HepG2 (cell line): Measurements from ENCODE around the gene ADIPOR2. TPM values are rescaled to one million over a fixed set of nuclear protein-coding genes. Genes with fewer than 3 reads are reported as not detected.

Experiments
- BRF2 ChIP-seq: sonication (generic); formaldehyde crosslinking; IDR thresholded peaks from 2 replicates; pipeline ENCODE4 v1.8.1; 2022; ENCODE audit warnings: mild to moderate bottlenecking, missing genetic modification reagents
- ERF ChIP-seq: IDR thresholded peaks from 2 replicates; pipeline ENCODE4 v1.6.1; 2018; ENCODE audit warnings: missing biosample characterization, missing genetic modification reagents
- FOXK2 ChIP-seq: fragments of 450-650 bp; IDR thresholded peaks from 2 replicates; pipeline ENCODE4 v1.6.1; 2016
- GTF3A ChIP-seq: sonication (generic); formaldehyde crosslinking; conservative IDR thresholded peaks from 2 replicates; pipeline ENCODE4 v1.4.0; 2020; ENCODE audit warnings: mild to moderate bottlenecking, missing genetic modification reagents
- HDAC2 ChIP-seq: sonication (generic); formaldehyde crosslinking; IDR thresholded peaks from 2 replicates; pipeline ENCODE4 v1.4.0; 2020; ENCODE audit warnings: missing genetic modification reagents
- JDP2 ChIP-seq: sonication (generic); formaldehyde crosslinking; IDR thresholded peaks from 2 replicates; pipeline ENCODE4 v1.8.1; 2022; ENCODE audit warnings: missing genetic modification reagents, borderline replicate concordance
- MED1 ChIP-seq: sonication (generic); formaldehyde crosslinking; IDR thresholded peaks from 2 replicates; pipeline ENCODE4 v1.4.0; 2020; ENCODE audit warnings: missing genetic modification reagents
- PRDM15 ChIP-seq: sonication (generic); formaldehyde crosslinking; IDR thresholded peaks from 2 replicates; pipeline ENCODE4 v1.4.0; 2020; ENCODE audit warnings: missing genetic modification reagents
- SMARCE1 ChIP-seq: fragments of 450-650 bp; IDR thresholded peaks from 2 replicates; pipeline ENCODE4 v1.6.1; 2017; ENCODE audit warnings: borderline replicate concordance
- TERF1 ChIP-seq: sonication (generic); formaldehyde crosslinking; IDR thresholded peaks from 2 replicates; pipeline ENCODE4 v1.8.0; 2022; ENCODE audit warnings: mild to moderate bottlenecking, missing genetic modification reagents, moderate library complexity
- XBP1 ChIP-seq: sonication (generic); formaldehyde crosslinking; IDR thresholded peaks from 2 replicates; pipeline ENCODE4 v1.5.0; 2020; ENCODE audit warnings: missing genetic modification reagents
- ZNF121 ChIP-seq: sonication (generic); formaldehyde crosslinking; IDR thresholded peaks from 2 replicates; pipeline ENCODE4 v1.5.0; 2020; ENCODE audit warnings: mild to moderate bottlenecking, missing genetic modification reagents
- ZNF136 ChIP-seq: sonication (generic); formaldehyde crosslinking; IDR thresholded peaks from 2 replicates; pipeline ENCODE4 v1.8.1; 2022; ENCODE audit warnings: low read depth, mild to moderate bottlenecking, moderate library complexity, missing genetic modification reagents
- ZNF138 ChIP-seq: sonication (generic); formaldehyde crosslinking; IDR thresholded peaks from 2 replicates; pipeline ENCODE4 v1.5.0; 2020; ENCODE audit warnings: mild to moderate bottlenecking, low read depth, missing genetic modification reagents
- ZNF17 ChIP-seq: sonication (generic); formaldehyde crosslinking; IDR thresholded peaks from 2 replicates; pipeline ENCODE4 v1.5.0; 2020; ENCODE audit warnings: mild to moderate bottlenecking, missing genetic modification reagents
- ZNF205 ChIP-seq: IDR thresholded peaks from 2 replicates; pipeline ENCODE4 v1.6.1; 2018; ENCODE audit warnings: missing biosample characterization, missing genetic modification reagents
- ZNF562 ChIP-seq: sonication (generic); formaldehyde crosslinking; IDR thresholded peaks from 2 replicates; pipeline ENCODE4 v1.8.0; 2022; ENCODE audit warnings: missing genetic modification reagents, borderline replicate concordance
- ZNF644 ChIP-seq: IDR thresholded peaks from 2 replicates; pipeline ENCODE4 v1.6.1; 2016; ENCODE audit warnings: low read depth
- ZNF740 ChIP-seq: sonication (generic); formaldehyde crosslinking; IDR thresholded peaks from 2 replicates; pipeline ENCODE4 v1.4.0; 2020; ENCODE audit warnings: missing genetic modification reagents
- ZNF747 ChIP-seq: sonication (generic); formaldehyde crosslinking; IDR thresholded peaks from 2 replicates; pipeline ENCODE4 v1.8.1; 2023; ENCODE audit warnings: missing genetic modification reagents, mild to moderate bottlenecking, borderline replicate concordance
- ZNF768 ChIP-seq: sonication (generic); formaldehyde crosslinking; IDR thresholded peaks from 2 replicates; pipeline ENCODE4 v1.4.0; 2020; ENCODE audit warnings: missing genetic modification reagents
- ZNF850 ChIP-seq: sonication (generic); formaldehyde crosslinking; conservative IDR thresholded peaks from 2 replicates; pipeline ENCODE4 v1.9.0; 2021; ENCODE audit warnings: mild to moderate bottlenecking, missing genetic modification reagents
- polyA plus RNA-seq, 8 experiments: library from polyadenylated mRNA; depleted of rRNA in 3 of 8; stranded (reverse) in 7 of 8; unstranded in 1 of 8; fragments of >200 nt; fragmentation: Illumina TruSeq in 4 of 8; extraction: Trizol in 4 of 8; gene quantifications; 2 replicates each; pipeline versions ENCODE4 v1.2.1 to v1.2.3, GENCODE V29; 2011 to 2016; ENCODE audit warnings: low read depth in 4 of 8, missing spikeins in 1 of 8, mixed read lengths in 1 of 8; ENCODE audit not compliant: insufficient read depth in 1 of 8
- total RNA-seq, 5 experiments: library from RNA; depleted of rRNA; stranded (reverse); fragments of >200 nt; fragmentation: Illumina TruSeq; extraction: Trizol; gene quantifications; 2 replicates each; pipeline ENCODE4 v1.2.3, GENCODE V29; 2016; ENCODE audit warnings: low read depth in 1 of 5
- TF ChIP-seq, protein P1 (sequence below): sonication (generic); formaldehyde crosslinking; IDR thresholded peaks from 2 replicates; pipeline ENCODE4 v1.8.0; 2022; ENCODE audit warnings: missing genetic modification reagents, mild to moderate bottlenecking, moderate library complexity, borderline replicate concordance

Gene ADIPOR2
- total and polyA plus RNA-seq, 2 of the 13 experiments (the other 11 are each of a cell fraction or from before 2014, with no cell fraction given) = 35.2 to 52.2 TPM

- TF ChIP-seq HDAC2 (CRISPR knock-in tag) (0 out of 2 replicates have a peak, but pooled peaks have one; percentile 46), ZNF747 (CRISPR knock-in tag) (no peak), ZNF121 (CRISPR knock-in tag) (peak; percentile 98), FOXK2 (no peak), XBP1 (CRISPR knock-in tag) (no peak), MED1 (peak; percentile 55; the same call in 1 of the 2 replicates), ZNF17 (no peak), ZNF136 (no peak), PRDM15 (CRISPR knock-in tag) (no peak), ZNF740 (CRISPR knock-in tag) (no peak), ZNF850 (CRISPR knock-in tag) (no peak), ERF (CRISPR knock-in tag) (0 out of 2 replicates have a peak, but pooled peaks have one; percentile 48), BRF2 (CRISPR knock-in tag) (no peak), ZNF205 (CRISPR knock-in tag) (no peak), JDP2 (CRISPR knock-in tag) (no peak), ZNF768 (CRISPR knock-in tag) (peak; percentile 14; the same call in 1 of the 2 replicates), ZNF644 (CRISPR knock-in tag) (no peak), SMARCE1 (no peak), ZNF562 (CRISPR knock-in tag) (no peak), ZNF138 (no peak), TERF1 (CRISPR knock-in tag) (no peak), GTF3A (no peak)
- TF ChIP-seq, protein P1, sequence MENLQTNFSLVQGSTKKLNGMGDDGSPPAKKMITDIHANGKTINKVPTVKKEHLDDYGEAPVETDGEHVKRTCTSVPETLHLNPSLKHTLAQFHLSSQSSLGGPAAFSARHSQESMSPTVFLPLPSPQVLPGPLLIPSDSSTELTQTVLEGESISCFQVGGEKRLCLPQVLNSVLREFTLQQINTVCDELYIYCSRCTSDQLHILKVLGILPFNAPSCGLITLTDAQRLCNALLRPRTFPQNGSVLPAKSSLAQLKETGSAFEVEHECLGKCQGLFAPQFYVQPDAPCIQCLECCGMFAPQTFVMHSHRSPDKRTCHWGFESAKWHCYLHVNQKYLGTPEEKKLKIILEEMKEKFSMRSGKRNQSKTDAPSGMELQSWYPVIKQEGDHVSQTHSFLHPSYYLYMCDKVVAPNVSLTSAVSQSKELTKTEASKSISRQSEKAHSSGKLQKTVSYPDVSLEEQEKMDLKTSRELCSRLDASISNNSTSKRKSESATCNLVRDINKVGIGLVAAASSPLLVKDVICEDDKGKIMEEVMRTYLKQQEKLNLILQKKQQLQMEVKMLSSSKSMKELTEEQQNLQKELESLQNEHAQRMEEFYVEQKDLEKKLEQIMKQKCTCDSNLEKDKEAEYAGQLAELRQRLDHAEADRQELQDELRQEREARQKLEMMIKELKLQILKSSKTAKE (CRISPR knock-in tag) = no peak
Measured at GRCh38 chr12:1807087-1807860, 116.4 kb downstream of the ADIPOR2 start (continued).
